Stimulated activated CD8-positive, alpha-beta memory T cell treated with anti-CD3 and anti-CD28 coated beads, Interleukin-7, amount 100 ng/mL, for 48 hours (primary cell): ENCODE data around the gene MPO.
A peak's percentile ranks its signal among the peaks of the same experiment; 100 is the strongest.

Experiments
- DNase-seq, 2 donors: peaks; one replicate each; pipeline ENCODE4 v3.0.0-alpha.2; 2020; ENCODE audit warnings: low read depth in 1 of 2; ENCODE audit errors: extremely low read depth in 1 of 2

The MPO gene

GRCh38 chr17:58280480-58281217, at the start of gene MPO:
MPO (minus strand) TSS chr17:58280935; CDS start chr17:58280758, 177 bp downstream.
- DNase-seq = no peak

GRCh38 chr17:58329810-58330537, 49.2 kb upstream of the MPO start:
- DNase-seq = peak in 1 of 2 donors; percentile 56

DNA sequence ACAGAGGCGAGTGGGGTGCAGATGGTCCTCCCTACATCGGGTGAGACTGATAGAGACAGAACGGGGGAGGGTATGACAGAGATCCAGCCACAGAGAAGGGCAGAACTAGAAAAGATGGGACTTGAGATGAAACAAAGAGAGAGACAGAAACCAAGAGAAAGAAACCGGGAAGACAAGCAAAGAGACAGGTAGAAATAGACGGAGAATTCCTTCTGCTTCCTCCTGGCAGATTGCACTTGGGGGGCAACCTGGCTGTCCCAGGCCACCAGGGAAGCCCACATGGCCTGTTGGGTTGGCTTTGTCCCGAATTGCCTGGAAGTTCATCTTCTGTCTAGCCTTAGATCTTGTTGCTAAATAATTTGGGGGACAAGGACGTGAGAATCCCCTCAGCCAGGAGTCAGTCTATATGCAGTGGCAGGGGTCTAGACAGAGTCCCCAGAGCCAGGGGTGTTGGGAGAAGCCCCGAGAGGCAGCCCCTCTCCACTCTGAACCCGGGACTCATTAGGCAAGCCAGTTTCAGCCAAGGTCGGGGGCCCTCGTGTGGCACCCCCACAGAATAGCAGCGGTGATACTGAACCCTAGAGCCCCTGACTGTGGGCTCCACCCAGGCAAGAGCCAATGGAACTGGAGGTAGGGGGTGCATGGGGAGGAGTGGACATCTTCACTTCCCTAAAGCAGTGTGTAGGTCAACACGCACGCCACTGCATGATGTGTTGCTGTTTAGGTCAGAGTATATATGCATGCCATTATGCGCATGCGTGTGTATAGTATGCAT, 48.5 kb upstream of the MPO start:
- peak; percentile 86 to 87 for DNase-seq

DNA sequence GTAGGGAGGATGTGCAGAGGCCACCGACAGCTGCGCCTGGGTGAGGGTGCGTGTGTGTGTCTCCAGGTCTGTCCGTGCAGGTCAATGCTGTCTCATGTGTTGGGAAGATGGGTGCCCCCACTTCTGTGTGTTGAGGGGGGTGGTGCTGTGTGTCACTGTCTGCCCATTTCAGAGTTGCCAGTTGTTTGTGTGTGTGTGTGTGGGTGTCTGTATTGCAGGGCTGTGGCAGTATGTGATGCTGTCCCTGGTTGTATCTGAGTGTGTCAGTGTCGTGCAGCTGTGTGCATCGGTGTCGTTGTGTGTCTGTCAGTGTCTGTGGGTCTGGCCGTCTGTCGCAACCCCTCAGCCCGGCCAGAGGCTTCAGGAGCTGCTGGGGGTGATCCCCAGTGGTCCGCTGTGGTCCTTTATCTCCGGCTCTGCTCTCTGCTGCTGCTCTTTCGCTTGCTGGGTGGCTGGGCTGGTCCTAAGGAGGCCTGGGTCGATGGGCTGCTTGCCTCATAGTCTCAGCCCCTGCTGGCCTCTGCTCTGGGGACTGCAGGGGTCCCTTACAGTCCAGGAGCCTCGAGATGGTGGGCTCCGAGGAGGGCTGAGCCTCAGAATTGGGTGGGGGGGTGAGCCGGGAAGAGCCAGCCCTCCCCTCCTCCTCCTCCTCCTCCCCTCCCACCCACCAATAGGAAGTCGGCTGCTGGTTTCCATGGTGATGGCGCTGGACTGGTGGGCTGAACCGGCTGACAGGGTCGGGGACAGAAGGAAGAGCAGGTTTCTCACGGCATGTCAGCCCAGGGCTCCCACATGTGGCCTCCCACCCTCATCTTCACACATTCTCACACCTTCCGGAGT, 47.7 kb upstream of the MPO start, which contains the start of gene TSPOAP1:
Gene TSPOAP1 (minus strand): TSS at position 601 of the 840 bp plus-strand sequence. CDS start 875 bp downstream, outside the sequence.
- peak; percentile 80 to 86 for DNase-seq

DNA sequence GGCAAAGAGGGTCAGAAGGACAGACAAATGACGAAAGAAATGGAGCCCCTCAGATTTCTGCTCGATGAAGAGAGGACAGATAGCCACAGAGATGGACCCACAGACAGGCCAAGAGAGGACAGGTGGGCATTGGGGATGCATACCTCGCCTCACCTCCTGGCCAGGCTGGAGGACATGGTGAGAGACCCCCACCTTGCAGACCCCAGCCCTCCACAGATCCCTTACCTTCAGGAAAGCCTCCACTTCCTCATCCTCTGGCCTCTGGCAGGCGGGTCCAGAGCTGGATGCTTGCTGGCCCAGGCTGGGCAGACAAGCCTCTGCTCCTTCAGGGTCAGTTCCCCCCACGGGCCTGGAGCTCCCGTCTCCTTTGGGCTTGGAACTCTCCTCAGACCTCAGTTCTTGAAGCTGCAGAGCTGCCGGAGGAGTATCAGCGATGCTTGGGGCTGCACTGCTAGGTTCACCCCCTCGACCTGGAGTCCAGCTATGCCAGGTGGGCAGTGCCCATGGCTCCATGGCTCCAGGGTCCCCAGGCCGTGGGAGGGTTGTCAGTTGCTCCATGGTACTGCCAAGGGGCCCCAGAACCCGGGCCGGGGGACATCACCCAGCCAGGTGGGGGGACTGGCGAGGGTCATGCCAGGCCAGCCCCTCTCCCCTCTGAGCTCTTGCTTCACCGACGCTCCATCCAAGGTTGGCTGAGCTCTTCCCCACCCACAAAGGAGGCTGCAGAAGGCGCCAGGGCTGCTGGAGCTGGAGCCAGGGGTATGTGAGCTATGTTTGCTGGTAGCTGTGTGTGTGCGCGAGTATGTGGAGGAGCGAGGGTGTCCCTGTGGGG, 46.8 kb upstream of the MPO start:
- no peak for DNase-seq

- no peak for DNase-seq
Observed at GRCh38 chr17:58326609-58327362, 46.1 kb upstream of the MPO start.

GRCh38 chr17:58325976-58326468, 45.3 kb upstream of the MPO start:
- no peak for DNase-seq

- DNase-seq = no peak
Observed at GRCh38 chr17:58325289-58325726, 44.6 kb upstream of the MPO start.

DNA sequence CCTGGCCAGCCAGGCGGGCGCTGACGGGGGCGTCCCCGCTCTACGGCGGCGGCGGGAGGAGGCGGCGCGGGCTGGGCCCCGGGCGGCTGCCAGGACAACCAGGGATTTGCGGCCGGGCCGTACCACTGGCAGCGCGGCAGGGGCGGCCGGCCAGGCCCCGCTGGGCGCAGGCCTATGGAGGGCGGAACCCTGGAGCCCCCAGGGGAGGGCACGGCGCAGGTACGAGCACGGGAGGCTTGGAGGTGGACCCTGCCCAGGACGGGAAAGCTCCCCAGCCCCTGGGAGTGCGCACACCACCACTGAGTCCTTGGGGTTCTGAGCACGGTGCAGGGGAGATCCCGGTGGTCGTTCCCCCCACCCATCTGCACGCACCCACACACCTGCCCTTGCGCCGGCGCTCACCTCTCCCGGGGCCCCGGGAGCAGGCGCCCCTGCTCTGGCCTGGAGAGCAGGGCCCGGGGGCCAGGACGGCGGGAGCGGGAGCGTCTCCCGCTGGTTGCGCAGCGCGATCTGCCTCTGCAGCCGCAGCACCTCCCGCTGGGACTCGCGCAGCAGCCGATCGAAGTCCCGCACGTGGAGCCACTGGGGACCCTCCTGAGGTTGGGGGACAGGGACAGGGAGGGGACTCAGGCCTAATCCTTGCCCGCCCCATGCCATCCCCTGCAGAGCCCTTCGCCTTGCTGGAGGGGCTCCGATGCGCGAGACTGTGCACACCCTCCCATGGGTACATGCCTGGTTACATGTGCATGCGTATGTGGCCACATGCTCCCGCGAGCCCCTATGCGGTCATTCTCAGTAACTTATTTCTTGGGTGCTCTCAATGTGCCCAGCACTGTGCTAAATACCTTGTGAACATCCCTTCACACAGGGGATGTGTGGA, 43.9 kb upstream of the MPO start:
- no peak for DNase-seq

DNA sequence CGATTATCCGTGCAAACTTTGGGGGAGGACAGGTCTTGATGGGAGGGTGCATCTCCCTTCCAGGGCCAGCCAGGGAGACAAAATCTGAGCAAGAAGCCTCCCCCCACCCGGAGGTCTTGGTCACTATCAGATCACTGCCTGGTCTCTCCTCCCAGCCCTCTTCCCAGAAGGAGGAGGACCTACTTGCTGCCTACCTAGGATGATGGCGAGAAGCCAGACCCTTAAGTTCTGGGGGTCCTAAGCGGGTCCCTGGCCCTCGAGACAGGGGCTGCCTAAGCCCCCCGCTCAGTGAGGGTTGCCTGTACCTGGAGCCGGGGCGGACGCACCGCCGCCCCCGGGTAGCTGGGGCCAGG, 43.3 kb upstream of the MPO start:
- DNase-seq = no peak

GRCh38 chr17:58323366-58324055, 42.8 kb upstream of the MPO start:
- no peak for DNase-seq

- DNase-seq = no peak
Observed at GRCh38 chr17:58322581-58323185, 41.9 kb upstream of the MPO start.

GRCh38 chr17:58321571-58322525, 41.1 kb upstream of the MPO start:
- no peak for DNase-seq

- no peak for DNase-seq
Observed at GRCh38 chr17:58320570-58321323, 40.0 kb upstream of the MPO start.

DNA sequence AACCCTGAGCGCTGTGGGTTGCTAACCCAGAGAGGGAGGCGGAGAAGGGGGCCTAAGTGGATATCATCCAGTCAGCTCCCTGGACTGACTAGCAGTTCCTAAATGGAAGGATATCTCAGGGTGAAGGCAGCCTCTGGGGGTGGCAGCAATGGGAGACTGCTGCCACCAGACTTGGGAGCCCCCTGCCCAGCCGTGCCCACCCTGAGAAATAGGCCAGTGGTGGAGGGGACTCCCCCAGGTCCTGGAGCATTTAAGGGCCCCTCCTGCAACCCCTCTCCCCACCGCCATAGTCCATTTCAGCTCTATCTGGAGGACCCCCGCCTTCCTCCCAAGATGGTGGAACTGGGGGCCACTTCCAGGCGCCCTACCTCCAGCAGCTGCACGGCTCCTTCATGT, 39.4 kb upstream of the MPO start:
- no peak for DNase-seq
